Activated naive CD8-positive, alpha-beta T cell treated with anti-CD3 and anti-CD28 coated beads, Interleukin-2, amount 50 U/mL, for 16 hours (primary cell): Measurements from ENCODE around the gene DCP2.

Experiments used
- DNase-seq: peaks from one replicate; pipeline ENCODE4 v3.0.0-alpha.2; 2020; ENCODE audit warnings: low read depth, low spot score

The DCP2 gene

GRCh38 chr5:112967520-112968083 lies 9.0 kb upstream of the DCP2 start:
- DNase-seq = no peak

- DNase-seq = no peak
Observed at GRCh38 chr5:112968411-112969106, 8.0 kb upstream of the DCP2 start.

- no peak for DNase-seq
Observed at GRCh38 chr5:112971276-112971675, 5.3 kb upstream of the DCP2 start.

GRCh38 chr5:112973036-112973435 lies 3.6 kb upstream of the DCP2 start:
- no peak for DNase-seq

GRCh38 chr5:112973904-112974303 lies 2.7 kb upstream of the DCP2 start:
- DNase-seq = no peak

GRCh38 chr5:112974901-112975300 lies 1.7 kb upstream of the DCP2 start:
- no peak for DNase-seq

GRCh38 chr5:112975721-112976431 lies 722 bp upstream of the DCP2 start:
- DNase-seq = no peak

GRCh38 chr5:112977440-112977861 lies 853 bp downstream of the DCP2 start:
- no peak for DNase-seq

- no peak for DNase-seq
Observed at GRCh38 chr5:112978836-112979235, 2.2 kb downstream of the DCP2 start.

- DNase-seq = no peak
Observed at GRCh38 chr5:112979723-112980122, 3.1 kb downstream of the DCP2 start.

- no peak for DNase-seq
Observed at GRCh38 chr5:112983363-112983762, 6.8 kb downstream of the DCP2 start.

- no peak for DNase-seq
Observed at GRCh38 chr5:112986224-112986623, 9.6 kb downstream of the DCP2 start.

- DNase-seq = peak; percentile 51
Observed at GRCh38 chr5:112995764-112996618, 19.4 kb downstream of the DCP2 start.

- no peak for DNase-seq
Observed at GRCh38 chr5:112996830-112997374, 20.3 kb downstream of the DCP2 start.

GRCh38 chr5:112998296-112998695 lies 21.7 kb downstream of the DCP2 start:
- DNase-seq = no peak

GRCh38 chr5:113000466-113000865 lies 23.9 kb downstream of the DCP2 start:
- no peak for DNase-seq

GRCh38 chr5:113002423-113002822 lies 25.8 kb downstream of the DCP2 start:
- DNase-seq = no peak

- no peak for DNase-seq
Observed at GRCh38 chr5:113003763-113004162, 27.2 kb downstream of the DCP2 start.

GRCh38 chr5:113005454-113005853 lies 28.9 kb downstream of the DCP2 start:
- no peak for DNase-seq

GRCh38 chr5:113017881-113018635 lies 41.5 kb downstream of the DCP2 start:
- no peak for DNase-seq
